Chondrocyte (in vitro differentiated cells): ENCODE measurements around the gene HOXA2. TPM values are rescaled to one million over a fixed set of nuclear protein-coding genes. Genes with fewer than 3 reads are reported as not detected.

Experiments
- DNase-seq: peaks from one replicate; pipeline ENCODE4 v3.0.0; 2021; ENCODE audit warnings: mixed read lengths, low spot score
- H3K27ac Mint-ChIP-seq: one replicate; pipeline ENCODE4 v1.8.0; 2021; ENCODE audit warnings: mild to moderate bottlenecking, moderate library complexity, mixed read lengths; ENCODE audit not compliant: unreplicated experiment
- H3K27me3 Mint-ChIP-seq: 2 replicates; pipeline ENCODE4 v1.8.0; 2021; ENCODE audit warnings: low read depth, mixed read lengths
- H3K36me3 Mint-ChIP-seq: 2 replicates; pipeline ENCODE4 v1.8.0; 2021; ENCODE audit warnings: low read depth, mixed read lengths
- H3K4me1 Mint-ChIP-seq: 2 replicates; pipeline ENCODE4 v1.8.0; 2021; ENCODE audit warnings: low read depth, mild to moderate bottlenecking, mixed read lengths
- H3K4me3 Mint-ChIP-seq: one replicate; pipeline ENCODE4 v1.8.0; 2021; ENCODE audit warnings: mild to moderate bottlenecking, moderate library complexity, mixed read lengths; ENCODE audit not compliant: unreplicated experiment
- H3K9me3 Mint-ChIP-seq: 2 replicates; pipeline ENCODE4 v1.8.0; 2021; ENCODE audit warnings: low read depth, mixed read lengths
- total RNA-seq: library from RNA; stranded (reverse); gene quantifications from 3 replicates; pipeline ENCODE4 v1.2.1, GENCODE V29; 2021
- TF ChIP-seq, protein P1 (sequence below): fragments of 200-600 bp; sonication (generic); IDR thresholded peaks from 2 replicates; pipeline ENCODE4 v1.5.0; 2021; ENCODE audit warnings: antibody characterized with exemption, mild to moderate bottlenecking, moderate library complexity

The HOXA2 gene
- total RNA-seq, 1 donor from 2014 or later, result 10.2 TPM

DNA sequence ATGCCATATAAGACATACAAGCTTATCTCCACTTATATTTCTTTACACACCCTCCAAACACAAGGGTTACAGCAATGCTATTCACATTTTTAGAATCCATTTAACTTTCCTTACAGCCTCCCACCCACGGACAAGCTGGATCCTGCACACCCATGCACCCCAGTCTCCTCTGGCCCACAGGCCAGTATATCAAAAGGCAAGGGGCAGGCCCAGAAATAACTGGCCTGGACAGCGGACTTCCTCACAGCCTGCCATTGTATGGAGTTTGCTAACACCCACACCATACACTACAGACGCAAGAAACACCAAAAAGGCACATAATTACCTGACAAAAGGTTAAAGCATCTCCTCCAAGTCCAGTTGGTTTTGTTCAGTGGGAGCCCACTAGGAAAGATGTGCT lies 16.1 kb upstream of the HOXA2 start:
- TF ChIP-seq, protein P1, sequence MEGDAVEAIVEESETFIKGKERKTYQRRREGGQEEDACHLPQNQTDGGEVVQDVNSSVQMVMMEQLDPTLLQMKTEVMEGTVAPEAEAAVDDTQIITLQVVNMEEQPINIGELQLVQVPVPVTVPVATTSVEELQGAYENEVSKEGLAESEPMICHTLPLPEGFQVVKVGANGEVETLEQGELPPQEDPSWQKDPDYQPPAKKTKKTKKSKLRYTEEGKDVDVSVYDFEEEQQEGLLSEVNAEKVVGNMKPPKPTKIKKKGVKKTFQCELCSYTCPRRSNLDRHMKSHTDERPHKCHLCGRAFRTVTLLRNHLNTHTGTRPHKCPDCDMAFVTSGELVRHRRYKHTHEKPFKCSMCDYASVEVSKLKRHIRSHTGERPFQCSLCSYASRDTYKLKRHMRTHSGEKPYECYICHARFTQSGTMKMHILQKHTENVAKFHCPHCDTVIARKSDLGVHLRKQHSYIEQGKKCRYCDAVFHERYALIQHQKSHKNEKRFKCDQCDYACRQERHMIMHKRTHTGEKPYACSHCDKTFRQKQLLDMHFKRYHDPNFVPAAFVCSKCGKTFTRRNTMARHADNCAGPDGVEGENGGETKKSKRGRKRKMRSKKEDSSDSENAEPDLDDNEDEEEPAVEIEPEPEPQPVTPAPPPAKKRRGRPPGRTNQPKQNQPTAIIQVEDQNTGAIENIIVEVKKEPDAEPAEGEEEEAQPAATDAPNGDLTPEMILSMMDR, result no peak
- Mint-ChIP-seq H3K27me3 (peaks cover 90% of the 10 kb centered on the region), H3K9me3 (no peaks in the 10 kb centered on the region), H3K4me1 (no peaks in the 10 kb centered on the region), H3K27ac (no peak overlapping the region), H3K4me3 (peak overlapping the region; percentile 22), H3K36me3 (peaks cover 4% of the 10 kb centered on the region)
- DNase-seq, result no peak

DNA sequence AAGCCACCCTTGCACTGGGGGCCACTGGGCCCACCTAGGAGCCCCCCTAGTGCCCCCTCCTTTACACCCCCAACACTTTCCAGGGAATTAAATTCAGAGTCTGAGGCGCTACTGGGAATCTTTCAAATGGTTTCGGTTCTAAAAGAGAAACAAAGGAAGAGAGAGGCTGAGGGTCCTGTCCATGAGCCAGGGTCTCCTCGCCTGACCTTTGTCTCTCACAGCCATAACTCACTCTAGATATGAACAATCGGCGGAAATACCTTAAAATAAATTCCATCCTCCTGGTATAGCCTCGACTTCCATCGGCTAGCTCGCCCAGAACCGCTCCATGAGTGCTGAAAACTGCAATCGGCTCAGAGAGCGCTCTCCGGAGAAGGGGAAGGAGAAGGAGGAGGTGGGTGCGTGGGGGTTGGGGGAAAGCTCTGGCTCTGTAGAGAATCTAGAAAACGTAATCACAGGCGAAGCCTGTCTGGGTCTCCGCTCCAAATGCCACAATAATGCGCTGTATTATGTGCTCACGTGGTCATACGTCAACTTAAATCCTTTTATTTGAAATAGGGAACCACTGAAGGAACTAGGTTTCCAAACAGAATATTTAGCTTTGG lies 15.5 kb upstream of the HOXA2 start:
- no peaks in the 10 kb centered on the region for H3K4me1 Mint-ChIP-seq
- peak overlapping the region; percentile 27 for H3K27ac Mint-ChIP-seq
- peak overlapping the region; percentile 58 for H3K4me3 Mint-ChIP-seq
- DNase-seq, result no peak
- no peaks in the 10 kb centered on the region for H3K9me3 Mint-ChIP-seq
- TF ChIP-seq, protein P1, result no peak
- H3K36me3 Mint-ChIP-seq, result peaks cover 4% of the 10 kb centered on the region
- H3K27me3 Mint-ChIP-seq, result peaks cover 88% of the 10 kb centered on the region

DNA sequence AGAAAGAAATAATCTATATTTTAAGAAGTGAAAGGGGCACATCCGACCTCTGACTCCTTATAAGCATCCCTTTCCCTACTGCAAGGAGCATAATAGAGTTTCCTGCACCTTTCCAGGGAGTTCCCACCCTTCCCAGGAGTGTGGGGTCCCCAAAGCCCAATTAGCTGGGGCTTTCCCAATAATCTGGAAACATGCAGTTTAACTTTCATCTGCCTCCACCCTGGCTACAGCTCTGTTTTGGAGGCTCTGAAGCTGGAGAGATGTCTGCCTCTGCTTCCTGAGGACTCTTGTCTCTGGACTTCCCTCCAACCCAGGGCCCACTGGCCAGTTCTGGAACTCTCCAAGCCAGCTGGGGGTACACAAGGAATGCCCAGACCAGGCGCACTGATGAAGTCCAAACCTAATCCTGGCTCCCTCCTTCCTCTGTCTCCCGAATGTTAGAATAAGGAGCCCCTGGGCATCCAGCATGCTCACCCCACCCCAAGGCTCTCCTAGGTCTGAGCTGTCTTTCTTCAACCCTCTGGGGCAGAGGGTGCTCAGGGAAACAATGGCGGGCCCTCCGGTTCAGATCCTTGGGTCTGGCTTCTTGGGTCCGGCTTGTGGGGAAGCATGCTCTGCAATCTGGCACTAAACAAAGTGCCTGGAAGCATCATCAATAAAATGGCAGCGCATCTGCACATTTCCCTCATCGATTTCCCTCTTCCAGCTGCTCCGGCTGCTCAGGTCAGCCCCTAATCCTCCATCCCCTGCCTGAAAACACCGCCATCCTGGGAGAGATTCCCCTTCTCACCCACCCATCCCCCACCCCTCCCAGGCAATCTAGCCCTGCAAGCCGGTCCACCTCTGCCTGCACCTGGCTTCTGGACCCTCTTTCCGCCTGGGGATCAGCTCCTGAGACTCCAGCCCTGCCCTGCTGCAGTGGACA lies 14.7 kb upstream of the HOXA2 start:
- Mint-ChIP-seq H3K36me3 (peaks cover 4% of the 10 kb centered on the region), H3K9me3 (no peaks in the 10 kb centered on the region)

DNA sequence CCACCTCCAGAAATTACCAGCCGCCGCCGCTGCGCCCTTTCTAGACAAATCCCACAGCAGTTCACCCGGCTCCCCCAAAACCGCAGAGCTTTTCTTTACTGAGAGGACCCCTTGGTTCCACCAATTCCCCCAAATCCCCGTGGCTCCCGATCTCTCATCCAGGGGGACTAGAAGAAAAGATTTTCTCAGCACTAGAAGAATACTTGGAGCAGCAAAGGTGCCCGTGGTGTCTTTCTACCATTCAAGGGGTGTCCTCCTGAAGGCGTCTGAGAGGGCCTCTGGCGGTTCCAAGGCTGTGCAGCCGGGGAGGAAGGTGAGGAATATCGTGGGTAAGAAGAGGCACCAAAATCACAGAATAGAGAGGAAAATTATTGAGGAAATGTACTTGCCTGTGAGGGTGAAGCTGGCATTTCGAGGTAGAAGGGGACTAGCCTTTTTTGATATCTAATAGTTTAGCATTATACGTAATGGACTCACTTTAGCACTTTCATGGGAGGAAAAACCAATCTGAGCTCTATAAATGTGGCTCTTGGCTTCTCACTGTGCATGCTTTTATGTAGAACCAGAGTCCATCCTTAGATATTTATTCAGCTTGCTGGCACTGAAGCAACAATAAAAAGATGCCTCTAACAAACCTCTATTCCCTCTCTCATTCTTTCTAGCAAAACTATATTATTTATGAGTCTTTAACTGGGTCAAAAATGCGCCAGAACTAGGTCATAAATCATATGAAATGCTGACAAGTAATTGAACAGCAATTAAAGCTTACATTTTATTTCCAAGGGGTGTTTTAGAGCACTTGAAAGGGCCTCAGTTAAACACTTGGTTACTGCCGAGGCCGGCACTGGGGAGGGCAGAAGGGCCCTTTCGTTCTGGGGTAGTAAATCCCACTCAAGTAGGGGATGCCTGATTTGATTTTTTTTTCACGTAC lies 13.8 kb upstream of the HOXA2 start:
- Mint-ChIP-seq H3K4me1 (no peaks in the 10 kb centered on the region), H3K9me3 (no peaks in the 10 kb centered on the region), H3K36me3 (peaks cover 7% of the 10 kb centered on the region), H3K27ac (peak overlapping the region; percentile 73), H3K27me3 (peaks cover 88% of the 10 kb centered on the region), H3K4me3 (peak overlapping the region; percentile 62)
- TF ChIP-seq, protein P1, result no peak
- DNase-seq, result no peak

More for the DNA sequence above, 14.7 kb upstream of the HOXA2 start:
- Mint-ChIP-seq H3K27ac (peak overlapping the region; percentile 30), H3K27me3 (peaks cover 88% of the 10 kb centered on the region), H3K4me3 (peak overlapping the region; percentile 62), H3K4me1 (no peaks in the 10 kb centered on the region)
- TF ChIP-seq, protein P1, result no peak
- DNase-seq, result no peak
